GM12865 (cell line): Measurements from ENCODE around the gene ITIH4.
"Not testable (repeated sequence)": the region's sequence is repeated elsewhere in the genome, so short reads cannot be mapped to it uniquely, and the experiment has no call there.

Source experiments
- DNase-seq: peaks from one replicate; pipeline ENCODE4 v3.0.0; 2010; ENCODE audit warnings: low read depth
- H3K4me3 ChIP-seq: 2 replicates; pipeline ENCODE4 v1.5.1; 2011; ENCODE audit warnings: mild to moderate bottlenecking, low read depth, low read length, control low read depth
- TF ChIP-seq, protein P1 (sequence below): IDR thresholded peaks from 2 replicates; pipeline ENCODE4 v1.5.1; 2011; ENCODE audit warnings: low read length, control low read depth, low read depth, inconsistent platforms; ENCODE audit not compliant: insufficient read depth; ENCODE audit errors: missing control alignments

The ITIH4 gene

DNA sequence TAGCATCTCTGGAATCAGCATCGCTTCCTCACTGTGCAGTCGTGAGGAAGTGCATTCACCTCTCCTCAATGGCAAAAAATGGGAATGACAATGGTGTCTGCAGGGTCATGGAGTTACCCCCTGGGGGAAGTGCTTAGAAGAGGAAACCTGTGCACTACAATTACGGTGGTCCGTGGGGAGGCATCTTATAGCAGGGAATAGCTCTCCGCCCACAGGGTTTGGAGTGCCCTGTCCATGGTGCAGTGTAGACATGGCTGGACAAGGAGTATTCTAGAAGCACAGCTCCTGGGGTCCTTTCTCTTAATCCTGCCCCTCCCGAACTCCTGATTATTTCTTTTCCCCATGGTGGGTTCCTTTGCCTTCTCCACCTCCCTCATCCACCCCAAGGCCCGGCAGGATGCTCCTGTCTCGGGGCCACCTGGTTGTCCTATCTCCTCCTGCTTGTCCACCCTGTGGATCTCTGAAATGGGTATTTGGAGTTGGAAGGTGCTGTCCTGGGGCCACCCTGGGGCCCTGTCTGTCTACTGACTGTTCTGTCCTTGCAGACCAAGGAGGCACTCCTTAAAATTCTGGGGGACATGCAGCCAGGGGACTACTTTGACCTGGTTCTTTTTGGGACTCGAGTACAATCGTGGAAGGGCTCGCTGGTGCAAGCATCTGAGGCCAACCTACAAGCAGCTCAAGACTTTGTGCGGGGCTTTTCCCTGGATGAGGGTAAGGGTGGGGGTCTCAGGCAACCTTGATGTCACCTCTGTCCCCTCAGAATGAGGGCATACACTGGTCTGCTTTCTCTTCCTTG lies 47.9 kb downstream of the ITIH4 start:
- no peak overlapping the region for H3K4me3 ChIP-seq
- DNase-seq = no peak
- TF ChIP-seq, protein P1, sequence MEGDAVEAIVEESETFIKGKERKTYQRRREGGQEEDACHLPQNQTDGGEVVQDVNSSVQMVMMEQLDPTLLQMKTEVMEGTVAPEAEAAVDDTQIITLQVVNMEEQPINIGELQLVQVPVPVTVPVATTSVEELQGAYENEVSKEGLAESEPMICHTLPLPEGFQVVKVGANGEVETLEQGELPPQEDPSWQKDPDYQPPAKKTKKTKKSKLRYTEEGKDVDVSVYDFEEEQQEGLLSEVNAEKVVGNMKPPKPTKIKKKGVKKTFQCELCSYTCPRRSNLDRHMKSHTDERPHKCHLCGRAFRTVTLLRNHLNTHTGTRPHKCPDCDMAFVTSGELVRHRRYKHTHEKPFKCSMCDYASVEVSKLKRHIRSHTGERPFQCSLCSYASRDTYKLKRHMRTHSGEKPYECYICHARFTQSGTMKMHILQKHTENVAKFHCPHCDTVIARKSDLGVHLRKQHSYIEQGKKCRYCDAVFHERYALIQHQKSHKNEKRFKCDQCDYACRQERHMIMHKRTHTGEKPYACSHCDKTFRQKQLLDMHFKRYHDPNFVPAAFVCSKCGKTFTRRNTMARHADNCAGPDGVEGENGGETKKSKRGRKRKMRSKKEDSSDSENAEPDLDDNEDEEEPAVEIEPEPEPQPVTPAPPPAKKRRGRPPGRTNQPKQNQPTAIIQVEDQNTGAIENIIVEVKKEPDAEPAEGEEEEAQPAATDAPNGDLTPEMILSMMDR = no peak

- TF ChIP-seq, protein P1 = no peak
- no peak overlapping the region for H3K4me3 ChIP-seq
- peak; percentile 35 for DNase-seq
Observed at GRCh38 chr3:52781741-52782140, 48.7 kb downstream of the ITIH4 start.

DNA sequence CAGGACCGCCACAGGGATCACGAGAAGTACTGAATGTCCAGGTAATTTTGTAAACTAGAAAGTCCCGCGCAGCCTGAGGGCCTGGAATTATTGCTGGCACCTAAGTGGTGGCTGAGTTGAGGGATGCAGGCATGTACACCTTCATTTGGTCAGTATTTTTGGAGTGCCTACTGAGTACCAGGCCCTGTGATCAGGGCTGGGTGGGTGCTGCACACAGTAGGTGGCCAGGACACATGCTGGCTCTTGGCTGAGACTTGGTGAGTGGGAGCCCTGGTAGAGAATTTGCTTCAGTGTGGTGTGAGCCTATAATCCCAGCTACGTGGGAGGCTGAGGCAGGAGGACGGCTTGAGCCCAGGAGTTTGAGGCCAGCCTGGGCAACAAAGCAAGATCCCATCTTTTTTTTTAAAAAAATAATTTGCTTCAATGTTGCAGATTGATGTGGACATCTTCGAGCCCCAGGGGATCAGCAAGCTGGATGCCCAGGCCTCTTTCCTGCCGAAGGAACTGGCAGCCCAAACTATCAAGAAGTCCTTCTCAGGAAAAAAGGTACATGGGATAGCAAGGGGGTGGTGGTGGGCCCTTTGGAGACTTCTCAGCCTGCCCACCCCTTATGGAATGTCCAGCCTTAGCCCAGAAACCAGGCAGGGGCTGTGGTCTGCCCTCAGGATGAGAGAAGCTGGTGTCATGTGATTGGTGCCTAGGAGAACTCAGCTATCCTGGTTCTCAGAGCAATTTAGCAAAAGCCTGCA lies 50.5 kb downstream of the ITIH4 start:
- DNase-seq = no peak
- no peak overlapping the region for H3K4me3 ChIP-seq
- TF ChIP-seq, protein P1 = no peak

DNA sequence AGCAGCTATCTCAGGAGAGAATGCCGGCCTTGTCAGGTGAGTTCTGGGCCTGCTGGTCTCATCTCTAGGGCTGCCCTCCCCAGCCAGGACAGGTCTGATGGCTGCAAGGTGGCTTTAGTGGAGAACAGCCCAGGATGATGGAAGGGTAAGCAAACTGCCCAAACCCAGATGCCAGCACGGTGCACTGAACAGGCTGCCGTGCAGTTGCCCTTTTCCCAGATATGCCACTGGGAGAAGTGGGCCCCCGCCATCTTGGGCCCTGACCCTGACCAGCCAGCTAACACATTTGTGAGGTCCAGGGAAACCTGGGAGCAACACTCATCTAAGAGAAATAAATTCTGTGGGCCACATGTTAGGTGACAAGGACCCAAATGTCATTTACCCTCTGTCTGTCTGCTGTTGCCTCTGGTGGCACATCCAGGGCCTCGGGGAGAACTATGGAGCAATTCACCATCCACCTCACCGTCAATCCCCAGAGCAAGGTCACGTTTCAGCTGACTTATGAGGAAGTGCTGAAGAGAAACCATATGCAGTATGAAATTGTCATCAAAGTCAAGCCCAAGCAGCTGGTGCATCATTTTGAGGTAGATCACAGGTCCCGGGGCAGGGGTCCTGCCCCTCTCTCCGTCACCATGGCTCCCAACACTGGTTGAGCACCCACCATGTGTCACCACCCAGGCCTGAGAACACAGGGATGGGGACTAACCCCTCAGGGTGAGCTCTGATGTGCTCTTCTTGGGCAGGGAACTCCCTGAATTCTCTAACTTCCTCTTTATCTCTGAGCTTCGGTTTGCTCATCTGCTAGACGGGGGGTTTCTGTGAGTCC lies 51.2 kb downstream of the ITIH4 start:
- TF ChIP-seq, protein P1 = no peak
- DNase-seq = peak; percentile 55
- no peak overlapping the region for H3K4me3 ChIP-seq

DNA sequence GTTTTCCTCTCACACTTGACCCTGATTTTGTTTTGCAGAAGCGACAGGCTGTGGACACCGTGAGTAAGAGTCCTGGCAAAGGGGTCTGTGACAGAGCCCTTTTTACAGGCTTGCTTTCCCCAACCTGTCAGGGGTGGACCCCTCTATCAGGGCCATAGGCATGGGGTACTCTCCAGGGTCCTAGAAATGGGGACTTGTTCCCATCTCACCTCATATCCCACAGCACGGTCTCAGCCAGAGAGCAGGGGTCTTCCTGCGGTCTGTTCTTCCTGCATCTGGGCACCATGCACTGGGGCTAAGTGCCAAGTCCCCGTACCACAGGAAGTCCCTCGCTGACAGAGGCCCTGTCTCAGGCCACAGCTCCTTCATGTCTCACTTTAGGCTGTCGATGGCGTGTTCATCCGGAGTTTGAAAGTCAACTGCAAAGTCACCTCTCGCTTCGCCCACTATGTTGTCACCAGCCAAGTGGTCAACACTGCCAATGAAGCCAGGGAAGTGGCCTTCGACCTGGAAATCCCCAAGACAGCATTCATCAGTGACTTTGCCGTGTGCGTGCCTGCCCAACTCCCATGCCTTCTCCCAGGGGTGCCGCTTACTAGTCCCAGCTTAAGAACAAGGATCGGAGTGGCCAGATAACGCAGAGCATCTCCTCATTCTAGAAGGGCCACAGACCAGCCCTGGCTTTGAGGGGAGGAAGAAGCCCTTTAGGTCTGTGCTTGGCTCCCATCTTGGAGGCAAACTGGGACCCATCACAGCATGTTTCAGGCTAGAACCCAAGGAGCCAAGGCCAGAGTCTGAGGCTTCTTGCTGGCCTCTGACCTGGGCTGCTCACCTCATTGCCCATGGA lies 52.3 kb downstream of the ITIH4 start:
- TF ChIP-seq, protein P1 = no peak
- no peak for DNase-seq
- no peak overlapping the region for H3K4me3 ChIP-seq

GRCh38 chr3:52777127-52777958 lies 53.1 kb downstream of the ITIH4 start, which contains the start of gene ITIH1:
Gene ITIH1 (plus strand): TSS chr3:52777599. CDS start chr3:52777616, 17 bp downstream.
- no peak within 1 kb of the TSS for H3K4me3 ChIP-seq
- DNase-seq = no peak
- TF ChIP-seq, protein P1 = no peak

- DNase-seq, H3K4me3 ChIP-seq: not testable (repeated sequence)
Observed at GRCh38 chr3:52776486-52776885, 54.0 kb downstream of the ITIH4 start.
